Measurements from ENCODE around the gene MISP.

MISP gene

GRCh38 chr19:798415-799075, 47.6 kb downstream of the MISP start:
- no peak for DNase-seq

- DNase-seq, result peak; percentile 22
These were observed 48.4 kb downstream of the MISP start for GRCh38 chr19:799076-799881.

DNA sequence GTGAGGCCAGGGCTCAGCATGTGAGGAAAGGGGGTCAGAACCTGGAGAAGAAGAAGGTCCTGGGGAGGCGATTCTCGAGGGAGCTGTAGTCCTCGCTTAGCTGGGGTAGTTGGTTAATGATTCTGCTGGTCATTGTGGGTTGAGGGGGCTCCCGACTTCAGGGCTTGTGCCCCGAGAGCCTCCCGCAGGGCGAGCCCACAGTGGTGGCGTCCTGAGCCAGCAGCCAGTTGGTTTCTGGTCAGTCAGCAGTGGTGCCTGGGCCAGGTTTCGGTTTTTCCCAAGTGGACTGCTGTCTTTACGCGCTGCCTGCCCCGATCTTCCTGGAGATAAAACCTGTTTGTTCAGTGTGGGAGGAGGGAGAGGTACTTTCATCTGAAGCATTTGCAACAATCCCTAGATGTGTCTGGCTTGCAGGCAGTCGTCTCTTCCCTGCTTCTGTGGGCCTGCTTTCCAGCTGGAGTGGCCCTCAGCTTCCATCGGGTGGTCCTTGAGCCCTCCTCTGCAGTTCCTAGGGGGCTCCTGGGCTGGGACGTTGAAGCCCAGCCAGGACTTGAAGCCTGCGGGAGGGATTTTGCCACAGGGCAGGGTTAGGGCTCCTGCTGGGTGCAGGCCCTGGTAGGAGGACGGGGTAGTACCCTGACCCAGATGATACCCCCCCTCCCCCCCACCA, 49.6 kb downstream of the MISP start:
- no peak for DNase-seq

DNA sequence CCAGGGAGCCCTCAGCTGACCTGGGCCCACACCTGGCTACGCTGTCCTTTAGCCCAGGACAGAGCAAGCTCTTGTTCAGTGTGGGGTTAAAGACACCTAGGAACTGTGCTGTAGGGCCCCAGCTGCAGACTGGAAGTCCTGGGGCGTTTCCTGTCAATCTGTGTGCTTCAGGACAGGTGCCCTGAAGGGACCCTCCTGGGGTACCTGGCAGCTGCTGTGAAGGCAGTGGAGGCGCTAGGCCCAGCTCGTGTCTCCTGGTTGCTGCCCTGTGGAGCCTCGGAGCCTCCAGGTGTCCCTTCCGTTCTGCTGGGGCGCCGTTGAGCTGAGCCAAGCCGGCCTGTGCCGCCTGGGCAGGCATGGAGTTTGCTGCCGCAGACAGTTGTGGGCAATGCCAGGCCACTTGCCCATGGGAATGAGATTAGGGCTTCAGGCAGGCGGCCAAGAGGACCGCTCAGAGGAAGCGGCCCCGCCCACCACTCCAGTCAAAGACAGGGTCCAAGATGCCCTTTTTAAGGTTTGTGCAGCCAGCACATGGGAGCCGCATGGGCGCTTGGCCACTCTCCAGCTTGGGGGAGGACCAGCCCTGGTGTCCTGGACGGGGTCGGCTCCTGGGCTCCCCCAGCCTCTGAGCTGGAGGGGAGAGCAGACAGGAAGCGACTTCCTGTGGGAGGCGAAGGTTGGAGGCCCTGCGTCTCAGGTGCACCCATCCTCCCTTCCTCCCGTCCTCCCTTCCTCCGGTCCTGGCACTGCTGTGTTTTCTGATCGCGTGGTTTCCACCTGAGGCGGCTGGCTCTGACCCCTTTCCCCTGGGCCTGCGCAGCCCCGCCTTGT, 50.3 kb downstream of the MISP start:
- no peak for DNase-seq

DNA sequence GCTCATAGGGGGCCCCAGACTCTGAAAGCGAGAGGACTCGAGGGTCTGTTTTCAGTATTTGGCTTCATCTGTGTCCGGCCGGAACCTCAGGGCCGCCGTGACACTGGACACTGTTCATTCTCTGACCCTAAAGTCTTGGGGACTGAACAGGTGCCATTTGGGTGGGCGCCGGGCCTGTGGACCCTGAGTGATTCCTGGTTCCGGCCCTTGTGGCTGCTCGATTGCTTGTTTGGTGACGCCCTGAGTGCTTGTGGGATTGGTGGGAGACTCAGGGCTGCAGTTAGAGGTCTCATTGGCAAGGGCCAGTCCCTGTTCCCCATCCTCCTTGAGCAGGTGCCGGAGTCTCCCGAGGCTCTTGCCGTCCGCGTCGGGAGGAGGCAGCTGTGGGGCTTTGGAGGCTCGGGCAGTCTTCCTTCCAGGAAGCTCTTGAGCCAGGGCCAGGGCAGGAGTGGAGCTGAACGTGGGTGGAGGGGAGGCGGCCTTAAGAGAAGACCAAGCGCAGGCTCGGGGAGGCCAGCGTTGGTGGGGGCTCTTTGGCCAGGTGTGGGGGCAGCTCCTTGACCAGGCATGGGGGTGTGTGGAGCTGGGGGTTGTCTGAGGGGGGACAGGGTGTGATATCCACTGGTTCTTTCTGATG, 51.1 kb downstream of the MISP start:
- no peak for DNase-seq

DNA sequence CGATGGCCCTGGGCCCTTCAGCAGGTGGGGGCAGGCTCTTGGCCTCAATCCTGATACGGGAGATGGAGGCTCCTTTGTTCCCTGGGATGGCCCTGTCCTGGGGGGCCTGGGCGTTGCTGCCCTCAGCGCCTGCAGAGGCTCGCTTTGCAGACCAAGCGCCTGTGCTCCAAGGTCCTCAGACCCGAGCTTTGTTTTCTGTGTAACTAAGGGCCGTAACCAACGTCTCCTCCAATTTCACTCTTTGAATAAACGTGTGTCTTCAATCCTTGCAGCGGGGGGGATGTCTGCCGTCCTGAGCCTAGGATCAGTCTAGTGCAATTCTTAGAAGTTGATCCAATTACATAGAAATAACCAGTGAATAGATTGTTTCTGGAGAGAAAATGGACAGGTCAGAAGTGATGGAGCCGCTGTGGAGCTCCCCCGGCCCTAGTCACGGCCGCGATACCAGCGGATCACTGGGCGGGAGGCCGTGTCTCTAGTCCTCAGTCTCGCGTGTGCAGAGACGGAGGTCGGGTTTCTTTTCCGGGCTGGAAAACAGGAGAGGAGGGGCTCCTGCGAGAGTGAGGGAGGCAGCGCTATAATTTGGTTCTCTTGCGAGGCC, 51.7 kb downstream of the MISP start:
- DNase-seq, result no peak

DNA sequence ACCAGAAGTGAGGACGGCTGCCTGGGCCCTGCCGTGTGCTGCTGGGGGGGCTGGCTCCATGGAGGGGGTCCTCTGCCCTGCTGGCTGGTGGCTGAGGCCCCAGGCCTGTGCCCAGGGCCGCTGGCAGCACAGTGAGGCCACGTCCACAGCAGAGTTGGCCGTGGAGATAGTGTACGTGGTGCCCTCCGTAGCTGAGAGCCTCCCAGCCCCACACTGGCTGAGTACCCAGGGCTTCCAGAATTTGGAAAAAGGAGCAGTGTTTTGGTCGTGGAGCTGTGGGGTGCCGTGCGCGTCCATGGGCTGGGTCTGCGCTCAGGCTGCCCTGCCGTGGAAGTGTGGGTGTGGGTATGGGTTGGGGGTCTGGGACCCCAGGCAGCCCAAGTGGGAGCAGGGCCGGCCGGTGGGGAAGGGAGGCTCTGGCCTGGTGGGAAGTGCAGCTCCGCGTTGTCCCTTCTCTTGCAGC, 52.2 kb downstream of the MISP start:
- DNase-seq, result no peak

DNA sequence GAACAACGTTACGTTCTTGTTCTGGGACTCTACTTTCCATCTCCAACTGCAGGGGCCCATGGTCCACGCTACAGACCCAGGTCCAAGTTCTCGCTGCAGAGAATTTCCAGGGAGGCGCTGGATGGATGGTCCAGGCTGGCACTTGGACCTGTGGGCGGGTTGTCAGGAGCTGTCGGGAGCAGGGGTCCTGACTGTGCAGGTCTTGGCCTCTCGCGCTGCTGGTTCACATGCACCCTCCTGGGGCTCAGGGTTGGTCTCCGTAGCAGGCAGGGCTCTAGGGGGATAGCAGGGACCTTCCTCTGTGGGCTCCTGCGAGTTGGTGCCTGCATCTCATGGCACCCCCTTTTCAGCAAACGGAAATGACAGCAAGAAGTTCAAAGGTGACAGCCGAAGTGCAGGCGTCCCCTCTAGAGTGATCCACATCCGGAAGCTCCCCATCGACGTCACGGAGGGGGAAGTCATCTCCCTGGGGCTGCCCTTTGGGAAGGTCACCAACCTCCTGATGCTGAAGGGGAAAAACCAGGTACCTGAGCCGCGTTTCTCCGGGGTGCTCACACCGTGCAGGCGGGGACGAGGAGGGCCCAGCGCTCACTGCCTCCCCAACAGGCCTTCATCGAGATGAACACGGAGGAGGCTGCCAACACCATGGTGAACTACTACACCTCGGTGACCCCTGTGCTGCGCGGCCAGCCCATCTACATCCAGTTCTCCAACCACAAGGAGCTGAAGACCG, 52.9 kb downstream of the MISP start:
- no peak for DNase-seq

DNA sequence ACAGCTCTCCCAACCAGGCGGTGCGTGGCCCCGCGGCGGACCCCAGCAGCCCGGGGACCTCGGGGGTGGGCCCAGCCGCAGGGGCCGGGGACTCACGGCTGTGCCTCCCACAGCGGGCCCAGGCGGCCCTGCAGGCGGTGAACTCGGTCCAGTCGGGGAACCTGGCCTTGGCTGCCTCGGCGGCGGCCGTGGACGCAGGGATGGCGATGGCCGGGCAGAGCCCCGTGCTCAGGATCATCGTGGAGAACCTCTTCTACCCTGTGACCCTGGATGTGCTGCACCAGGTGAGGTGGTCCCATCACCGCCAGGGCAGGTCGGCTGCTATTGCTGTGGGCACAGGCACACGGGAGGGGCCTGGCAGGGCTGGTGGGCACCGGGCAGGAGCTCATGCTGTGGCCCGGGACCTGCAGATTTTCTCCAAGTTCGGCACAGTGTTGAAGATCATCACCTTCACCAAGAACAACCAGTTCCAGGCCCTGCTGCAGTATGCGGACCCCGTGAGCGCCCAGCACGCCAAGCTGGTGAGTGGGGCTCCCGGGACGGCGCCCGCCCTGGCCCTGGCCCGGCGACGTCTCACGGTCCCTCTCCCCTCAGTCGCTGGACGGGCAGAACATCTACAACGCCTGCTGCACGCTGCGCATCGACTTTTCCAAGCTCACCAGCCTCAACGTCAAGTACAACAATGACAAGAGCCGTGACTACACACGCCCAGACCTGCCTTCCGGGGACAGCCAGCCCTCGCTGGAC, 53.7 kb downstream of the MISP start:
- no peak for DNase-seq

- no peak for DNase-seq
These were observed 54.2 kb downstream of the MISP start for GRCh38 chr19:805166-805551.

DNA sequence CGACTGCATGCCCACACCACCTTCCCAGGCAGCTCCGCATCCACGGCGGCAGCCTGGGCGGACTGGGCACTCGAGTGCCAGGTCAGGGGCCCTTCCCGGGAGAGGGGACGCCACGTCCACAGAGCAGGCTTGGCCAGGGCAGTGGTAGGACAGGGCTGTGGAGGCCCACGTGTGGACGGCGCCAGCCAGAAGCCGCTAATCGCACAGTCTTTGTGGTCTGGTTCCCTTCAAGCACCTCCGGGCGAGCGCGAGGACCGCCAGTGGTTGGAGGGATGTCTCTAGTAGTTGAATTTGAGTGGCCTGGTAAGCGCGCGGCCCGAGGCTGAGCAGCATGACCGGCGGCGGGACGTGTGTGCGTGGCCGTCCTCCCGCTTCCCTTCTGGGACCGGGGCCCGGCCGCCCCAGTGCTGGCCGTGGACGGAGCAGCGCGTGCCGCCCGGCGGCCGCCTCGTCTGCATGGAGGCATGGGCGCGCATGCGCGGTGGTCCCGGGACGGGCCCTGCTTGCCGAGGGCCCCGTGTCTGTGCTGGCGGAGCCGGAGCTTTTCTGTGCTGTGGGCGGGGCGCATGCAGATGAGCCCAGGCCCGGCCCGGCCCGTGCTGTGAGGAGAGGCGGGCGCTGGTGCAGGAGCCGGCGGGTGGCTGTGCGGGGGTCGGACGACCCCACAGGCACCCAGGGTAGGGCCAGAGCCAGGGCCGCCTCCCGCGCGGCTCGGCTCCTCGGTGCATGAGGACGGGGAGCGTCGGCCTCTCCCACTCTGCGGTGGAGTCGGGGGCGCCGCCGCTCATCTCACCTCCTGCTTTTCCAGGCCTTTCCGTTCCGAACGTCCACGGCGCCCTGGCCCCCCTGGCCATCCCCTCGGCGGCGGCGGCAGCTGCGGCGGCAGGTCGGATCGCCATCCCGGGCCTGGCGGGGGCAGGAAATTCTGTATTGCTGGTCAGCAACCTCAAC, 55.0 kb downstream of the MISP start:
- DNase-seq, result no peak

DNA sequence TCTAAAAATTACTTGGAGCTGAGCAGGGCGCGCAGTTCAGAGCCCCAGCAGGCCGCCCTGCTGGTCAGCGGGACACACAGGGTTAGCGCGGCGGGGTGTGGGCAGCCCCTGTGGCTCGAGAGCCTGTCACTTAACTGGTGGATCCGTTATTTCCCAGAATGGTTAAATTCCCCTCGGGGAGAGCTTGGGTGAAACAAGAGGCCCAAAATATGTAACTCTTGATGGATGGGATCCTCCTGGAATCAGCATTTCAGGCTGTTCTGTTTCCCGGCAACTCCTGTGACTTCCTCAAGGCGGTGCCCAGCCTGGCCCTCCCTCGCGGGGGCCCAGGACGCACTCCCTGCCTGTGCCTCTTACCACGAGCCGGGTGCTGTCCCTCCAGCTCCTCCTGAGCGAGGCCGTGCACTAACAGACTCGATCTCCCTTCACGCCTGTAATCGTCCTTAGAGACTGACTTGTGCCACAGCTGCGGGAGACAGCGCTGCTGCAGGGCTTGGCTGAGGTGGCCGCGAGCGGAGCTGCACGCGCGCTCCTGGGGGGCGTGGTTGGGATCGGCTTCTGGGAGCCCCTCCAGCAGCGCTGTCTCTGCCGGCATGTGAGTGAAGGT, 56.0 kb downstream of the MISP start:
- DNase-seq, result no peak

GRCh38 chr19:807627-808422, 56.9 kb downstream of the MISP start:
- DNase-seq, result no peak

GRCh38 chr19:808423-808775, 57.5 kb downstream of the MISP start:
- DNase-seq, result no peak

- DNase-seq, result no peak
These were observed 59.4 kb downstream of the MISP start for GRCh38 chr19:810077-810855.

DNA sequence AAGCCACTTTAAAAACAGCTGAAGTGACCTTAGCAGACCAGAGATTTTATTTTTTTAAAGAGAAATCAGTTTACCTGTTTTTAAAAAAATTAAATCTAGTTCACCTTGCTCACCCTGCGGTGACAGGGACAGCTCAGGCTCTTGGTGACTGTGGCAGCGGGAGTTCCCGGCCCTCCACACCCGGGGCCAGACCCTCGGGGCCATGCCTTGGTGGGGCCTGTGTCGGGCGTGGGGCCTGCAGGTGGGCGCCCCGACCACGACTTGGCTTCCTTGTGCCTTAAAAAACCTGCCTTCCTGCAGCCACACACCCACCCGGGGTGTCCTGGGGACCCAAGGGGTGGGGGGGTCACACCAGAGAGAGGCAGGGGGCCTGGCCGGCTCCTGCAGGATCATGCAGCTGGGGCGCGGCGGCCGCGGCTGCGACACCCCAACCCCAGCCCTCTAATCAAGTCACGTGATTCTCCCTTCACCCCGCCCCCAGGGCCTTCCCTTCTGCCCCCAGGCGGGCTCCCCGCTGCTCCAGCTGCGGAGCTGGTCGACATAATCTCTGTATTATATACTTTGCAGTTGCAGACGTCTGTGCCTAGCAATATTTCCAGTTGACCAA, 60.1 kb downstream of the MISP start:
- DNase-seq, result no peak

DNA sequence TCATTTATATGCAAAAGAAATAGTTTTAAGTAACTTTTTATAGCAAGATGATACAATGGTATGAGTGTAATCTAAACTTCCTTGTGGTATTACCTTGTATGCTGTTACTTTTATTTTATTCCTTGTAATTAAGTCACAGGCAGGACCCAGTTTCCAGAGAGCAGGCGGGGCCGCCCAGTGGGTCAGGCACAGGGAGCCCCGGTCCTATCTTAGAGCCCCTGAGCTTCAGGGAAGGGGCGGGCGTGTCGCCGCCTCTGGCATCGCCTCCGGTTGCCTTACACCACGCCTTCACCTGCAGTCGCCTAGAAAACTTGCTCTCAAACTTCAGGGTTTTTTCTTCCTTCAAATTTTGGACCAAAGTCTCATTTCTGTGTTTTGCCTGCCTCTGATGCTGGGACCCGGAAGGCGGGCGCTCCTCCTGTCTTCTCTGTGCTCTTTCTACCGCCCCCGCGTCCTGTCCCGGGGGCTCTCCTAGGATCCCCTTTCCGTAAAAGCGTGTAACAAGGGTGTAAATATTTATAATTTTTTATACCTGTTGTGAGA, 60.7 kb downstream of the MISP start:
- DNase-seq, result no peak

Data from NCI-H69 (cell line).